SU-DHL-6 (cell line): ENCODE measurements around the gene QPCTL.

Experiments used
- H2AFZ ChIP-seq: fragments of 200-600 bp; sonication (generic); 2 replicates; pipeline ENCODE4 v1.6.1; 2014; ENCODE audit warnings: low read depth, mild to moderate bottlenecking, moderate library complexity, mixed read lengths, antibody characterized with exemption, low read length; ENCODE audit not compliant: severe bottlenecking
- H3F3A ChIP-seq: fragments of 200-600 bp; shearing (Covaris generic); 2 replicates; pipeline ENCODE4 v1.6.0; 2016; ENCODE audit warnings: antibody characterized with exemption, mild to moderate bottlenecking; ENCODE audit not compliant: insufficient read depth
- H3K27ac ChIP-seq: fragments of 200-600 bp; sonication (generic); 2 replicates; pipeline ENCODE4 v1.5.1; 2016; ENCODE audit warnings: low read depth, mild to moderate bottlenecking, low read length, moderate library complexity, mixed read lengths
- H3K27me3 ChIP-seq: fragments of 200-600 bp; sonication (generic), shearing (Covaris generic); 2 replicates; pipeline ENCODE4 v1.6.0; 2014; ENCODE audit warnings: mild to moderate bottlenecking, low read length
- H3K36me3 ChIP-seq: fragments of 200-600 bp; sonication (generic); 2 replicates; pipeline ENCODE4 v1.6.1; 2014; ENCODE audit warnings: mild to moderate bottlenecking, low read length, mixed read lengths
- H3K4me2 ChIP-seq: fragments of 300-600, 200-600 bp; shearing (Covaris generic), sonication (generic); 2 replicates; pipeline ENCODE4 v1.6.0; 2014; ENCODE audit warnings: low read length, low read depth, mild to moderate bottlenecking; ENCODE audit not compliant: poor library complexity, severe bottlenecking
- H3K4me3 ChIP-seq: fragments of 200-600 bp; sonication (generic); 2 replicates; pipeline ENCODE4 v1.5.1; 2014; ENCODE audit warnings: antibody characterized with exemption, low read length, mild to moderate bottlenecking, mixed read lengths; ENCODE audit not compliant: insufficient read depth, poor library complexity, severe bottlenecking
- H3K79me2 ChIP-seq: fragments of 200-600 bp; sonication (generic); 2 replicates; pipeline ENCODE4 v1.6.1; 2014; ENCODE audit warnings: mild to moderate bottlenecking, low read length, moderate library complexity; ENCODE audit not compliant: insufficient read depth
- H3K9ac ChIP-seq: fragments of 200-600 bp; sonication (generic); 2 replicates; pipeline ENCODE4 v1.7.0; 2014; ENCODE audit warnings: mild to moderate bottlenecking, low read length
- H3K9me2 ChIP-seq: fragments of 200-600 bp; sonication (generic); replicated peaks from 2 replicates; pipeline ENCODE4 v1.6.1; 2014; ENCODE audit warnings: low read length; ENCODE audit not compliant: insufficient read depth
- H3K9me3 ChIP-seq: fragments of 200-600 bp; sonication (generic); 2 replicates; pipeline ENCODE4 v1.6.1; 2014; ENCODE audit warnings: low read length, mixed read lengths; ENCODE audit not compliant: insufficient read depth
- H4K20me1 ChIP-seq: fragments of 200-600 bp; sonication (generic); 2 replicates; pipeline ENCODE4 v1.6.1; 2014; ENCODE audit warnings: low read depth, mild to moderate bottlenecking, antibody characterized with exemption, low read length, moderate library complexity, mixed read lengths
- CTCF ChIP-seq: fragments of 200-600 bp; sonication (generic); IDR thresholded peaks from one replicate; pipeline ENCODE4 v1.5.1; 2017; ENCODE audit warnings: antibody characterized with exemption, mild to moderate bottlenecking, low read length, moderate library complexity; ENCODE audit not compliant: insufficient read depth, poor library complexity, severe bottlenecking
- EZH2phosphoT487 ChIP-seq: fragments of 200-600 bp; sonication (generic), shearing (Covaris generic); conservative IDR thresholded peaks from 2 replicates; pipeline ENCODE4 v1.6.1; 2018; ENCODE audit warnings: mild to moderate bottlenecking, antibody characterized with exemption, low read length, moderate library complexity, mixed read lengths

QPCTL gene

GRCh38 chr19:45739498-45740439, 47.3 kb downstream of the QPCTL start:
- Histone ChIP-seq H2AFZ (no peak overlapping the region), H3K27ac (no peak overlapping the region), H3K4me3 (no peak overlapping the region)

GRCh38 chr19:45742969-45743368, 50.5 kb downstream of the QPCTL start:
- Histone ChIP-seq H3K9me2 (no peaks in the 10 kb centered on the region), H3K27ac (no peak overlapping the region)

More at GRCh38 chr19:45739498-45740439, 47.3 kb downstream of the QPCTL start:
- Histone ChIP-seq H3K4me2 (no peak overlapping the region), H3K9ac (no peak overlapping the region), H3K9me3 (no peaks in the 10 kb centered on the region), H3K36me3 (no peaks in the 10 kb centered on the region), H3K79me2 (no peaks in the 10 kb centered on the region), H3F3A (no peaks in the 10 kb centered on the region), H3K9me2 (no peaks in the 10 kb centered on the region), H4K20me1 (no peaks in the 10 kb centered on the region), H3K27me3 (no peaks in the 10 kb centered on the region)
- TF ChIP-seq EZH2phosphoT487: no peak
- TF ChIP-seq CTCF: no peak

DNA sequence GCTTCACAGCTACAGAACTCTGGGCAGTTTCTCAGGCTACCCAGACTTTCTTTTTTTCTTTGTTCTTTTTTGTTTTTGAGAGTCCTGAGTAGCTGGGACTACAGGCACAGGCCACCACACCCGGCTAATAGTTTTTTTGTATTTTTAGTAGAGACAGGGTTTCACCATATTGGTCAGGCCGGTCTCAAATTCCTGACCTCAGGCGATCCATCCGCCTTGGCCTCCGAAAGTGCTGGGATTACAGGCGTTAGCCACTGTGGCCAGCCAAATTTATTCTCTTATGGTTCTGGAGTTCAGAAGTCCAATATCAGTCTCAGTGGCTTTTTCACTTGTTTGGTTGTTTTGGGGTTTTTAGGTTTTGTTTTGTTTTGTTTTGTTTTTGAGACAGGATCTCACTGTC, 53.1 kb downstream of the QPCTL start:
- no peak overlapping the region for H3K9ac ChIP-seq
- H3K27me3 ChIP-seq: no peaks in the 10 kb centered on the region
- TF ChIP-seq CTCF: no peak
- TF ChIP-seq EZH2phosphoT487: no peak
- no peaks in the 10 kb centered on the region for H3K79me2 ChIP-seq
- H3K27ac ChIP-seq: no peak overlapping the region
- H2AFZ ChIP-seq: no peak overlapping the region
- H4K20me1 ChIP-seq: no peaks in the 10 kb centered on the region
- H3K4me3 ChIP-seq: no peak overlapping the region
- H3K9me2 ChIP-seq: no peaks in the 10 kb centered on the region
- no peaks in the 10 kb centered on the region for H3K9me3 ChIP-seq
- no peaks in the 10 kb centered on the region for H3K36me3 ChIP-seq
- no peaks in the 10 kb centered on the region for H3F3A ChIP-seq
- no peak overlapping the region for H3K4me2 ChIP-seq

More at GRCh38 chr19:45742969-45743368, 50.5 kb downstream of the QPCTL start:
- Histone ChIP-seq H4K20me1 (no peaks in the 10 kb centered on the region), H3K27me3 (no peaks in the 10 kb centered on the region), H3K36me3 (no peaks in the 10 kb centered on the region), H3K9ac (no peak overlapping the region), H3K9me3 (no peaks in the 10 kb centered on the region), H3K79me2 (no peaks in the 10 kb centered on the region), H2AFZ (no peak overlapping the region), H3K4me3 (no peak overlapping the region), H3F3A (no peaks in the 10 kb centered on the region), H3K4me2 (no peak overlapping the region)
- TF ChIP-seq EZH2phosphoT487 (no peak), CTCF (no peak)
